SK-N-SH (cell line): ENCODE data around the gene HMGN2. TPM values are rescaled to one million over a fixed set of nuclear protein-coding genes. Genes with fewer than 3 reads are reported as not detected.

Experiments
- CTCF ChIA-PET: fragments of 300-600, 350-600 bp; formaldehyde crosslinking; extraction: SDS; loops from one replicate; lab custom pipeline; 2021; lab: Yijun Ruan, JAX
- POLR2A ChIA-PET: fragments of 350-600 bp; sonication (Branson Sonifier 250); formaldehyde crosslinking; extraction: SDS; loops from one replicate; lab custom pipeline; 2020; ENCODE audit warnings: antibody characterized with exemption, inconsistent platforms; lab: Yijun Ruan, JAX
- DNase-seq: peaks from one replicate; pipeline ENCODE4 v3.0.0; 2012
- H2AFZ ChIP-seq: fragments of 200-600 bp; sonication (generic); 2 replicates; pipeline ENCODE4 v1.8.1; 2016; ENCODE audit warnings: antibody characterized with exemption, mild to moderate bottlenecking, low read depth
- H3F3A ChIP-seq: fragments of 200-600 bp; sonication (generic); replicated peaks from 2 replicates; pipeline ENCODE3; 2016; ENCODE audit warnings: antibody characterized with exemption, mild to moderate bottlenecking; ENCODE audit not compliant: insufficient read depth
- H3K27ac ChIP-seq, 2 experiments: fragments of 200-500 bp in 1 of 2; fragments of 200-600 bp in 1 of 2; sonication (Bioruptor generic) in 1 of 2; sonication (generic), shearing (Covaris generic) in 1 of 2; 2 replicates each; pipeline versions ENCODE4 v1.5.1 to v1.6.1; 2014 to 2016; ENCODE audit warnings: low read depth in 2 of 2, inconsistent platforms in 1 of 2, low read length in 1 of 2, mild to moderate bottlenecking in 1 of 2, mixed read lengths in 1 of 2
- H3K27me3 ChIP-seq: fragments of 200-600 bp; sonication (generic), shearing (Covaris generic); 2 replicates; pipeline ENCODE4 v1.6.1; 2016; ENCODE audit warnings: mixed run types; ENCODE audit not compliant: insufficient read depth
- H3K36me3 ChIP-seq, 2 experiments: fragments of 200-500 bp in 1 of 2; fragments of 200-600 bp in 1 of 2; sonication (Bioruptor generic) in 1 of 2; sonication (generic) in 1 of 2; replicated peaks in 1 of 2; 2 replicates each; pipeline versions ENCODE3 to v1.5.1; 2014 to 2016; ENCODE audit warnings: low read length in 1 of 2, mild to moderate bottlenecking in 1 of 2; ENCODE audit not compliant: insufficient read depth in 2 of 2, control insufficient read depth in 1 of 2
- H3K4me1 ChIP-seq, 2 experiments: fragments of 200-500 bp in 1 of 2; fragments of 200-600 bp in 1 of 2; sonication (Bioruptor generic) in 1 of 2; sonication (generic), shearing (Covaris generic) in 1 of 2; 2 replicates each; pipeline versions ENCODE4 v1.5.1 to v1.6.1; 2014 to 2016; ENCODE audit warnings: low read depth in 1 of 2, low read length in 1 of 2, mixed run types in 1 of 2; ENCODE audit not compliant: insufficient read depth in 2 of 2, control insufficient read depth in 1 of 2
- H3K4me2 ChIP-seq: fragments of 200-600 bp; sonication (generic), shearing (Covaris generic); 2 replicates; pipeline ENCODE4 v1.6.1; 2017; ENCODE audit warnings: mixed run types
- H3K4me3 ChIP-seq, 2 experiments: fragments of 200-500 bp in 1 of 2; fragments of 200-600 bp in 1 of 2; sonication (Bioruptor generic) in 1 of 2; sonication (generic), shearing (Covaris generic) in 1 of 2; 2 replicates each; pipeline versions ENCODE4 v1.5.1 to v1.8.1; 2014 to 2016; ENCODE audit warnings: low read depth in 2 of 2, inconsistent platforms in 1 of 2, low read length in 1 of 2, mild to moderate bottlenecking in 1 of 2, mixed read lengths in 1 of 2, moderate library complexity in 1 of 2
- H3K79me2 ChIP-seq: fragments of 200-600 bp; sonication (generic); 2 replicates; pipeline ENCODE4 v1.8.1; 2017; ENCODE audit warnings: mild to moderate bottlenecking; ENCODE audit not compliant: insufficient read depth
- H3K9ac ChIP-seq: fragments of 200-600 bp; sonication (generic); 2 replicates; pipeline ENCODE4 v1.6.1; 2017; ENCODE audit warnings: mixed run types
- H3K9me2 ChIP-seq: fragments of 200-600 bp; sonication (generic); 2 replicates; pipeline ENCODE4 v1.6.1; 2017; ENCODE audit warnings: mixed run types
- H3K9me3 ChIP-seq: fragments of 200-600 bp; sonication (generic); 2 replicates; pipeline ENCODE4 v1.6.1; 2017; ENCODE audit warnings: mixed run types, mild to moderate bottlenecking, moderate library complexity
- H4K20me1 ChIP-seq: fragments of 200-600 bp; sonication (generic); 2 replicates; pipeline ENCODE4 v1.6.1; 2017; ENCODE audit warnings: mild to moderate bottlenecking, mixed run types; ENCODE audit not compliant: insufficient read depth
- FOXM1 ChIP-seq: IDR thresholded peaks from 2 replicates; pipeline ENCODE4 v1.4.0; 2012; ENCODE audit warnings: low read depth, mild to moderate bottlenecking
- JUND ChIP-seq: IDR thresholded peaks from 2 replicates; pipeline ENCODE4 v1.4.0; 2012
- MAX ChIP-seq: IDR thresholded peaks from 2 replicates; pipeline ENCODE4 v1.4.0; 2012; ENCODE audit warnings: low read depth
- MXI1 ChIP-seq: IDR thresholded peaks from 2 replicates; pipeline ENCODE4 v1.6.1; 2012; ENCODE audit warnings: mild to moderate bottlenecking, low read depth, low read length, improper control_type of control experiment
- NFIC ChIP-seq: IDR thresholded peaks from 2 replicates; pipeline ENCODE4 v1.4.0; 2012; ENCODE audit warnings: borderline replicate concordance
- NRF1 ChIP-seq: IDR thresholded peaks from 2 replicates; pipeline ENCODE4 v1.6.1; 2012; ENCODE audit warnings: low read depth, mild to moderate bottlenecking, low read length
- PBX3 ChIP-seq: IDR thresholded peaks from 2 replicates; pipeline ENCODE4; 2012
- POLR2AphosphoS5 ChIP-seq: IDR thresholded peaks from 2 replicates; pipeline ENCODE4 v1.6.1; 2012; ENCODE audit warnings: low read depth, low read length
- REST ChIP-seq: IDR thresholded peaks from 2 replicates; pipeline ENCODE4 v1.6.1; 2012; ENCODE audit warnings: mild to moderate bottlenecking, low read depth, low read length, moderate library complexity
- SIN3A ChIP-seq: IDR thresholded peaks from 2 replicates; pipeline ENCODE4 v1.6.1; 2012; ENCODE audit warnings: low read depth, mild to moderate bottlenecking, low read length, moderate library complexity, borderline replicate concordance
- WGBS: methylation state at CpG from one replicate; pipeline ENCODE4 v1.1.6; 2017; ENCODE audit warnings: low lambda C conversion rate; 5-methylcytosine and 5-hydroxymethylcytosine counted together
- polyA plus RNA-seq, 3 experiments: library from polyadenylated mRNA; depleted of rRNA; stranded (reverse); fragments of >200 nt; gene quantifications; 2 replicates each; pipeline ENCODE4 v1.2.3, GENCODE V29; 2012

The HMGN2 gene
- polyA plus RNA-seq, 1 of the 3 experiments (the other 2 are of a cell fraction), result 644 TPM

- Histone ChIP-seq H3K27ac (peak overlapping the region; percentile 96 to 98), H3K9ac (peak overlapping the region; percentile 100), H3K79me2 (peaks cover 34% of the 10 kb centered on the region), H3K4me3 (peak overlapping the region; percentile 94 to 95), H4K20me1 (peaks cover 41% of the 10 kb centered on the region), H3K4me2 (peak overlapping the region; percentile 82), H3K4me1 (peaks cover 6 to 26% of the 10 kb centered on the region in 2 experiments; a peak in 3 of 4 replicates), H2AFZ (no peak overlapping the region), H3K27me3 (no peaks in the 10 kb centered on the region), H3K36me3 (peaks cover 35 to 54% of the 10 kb centered on the region in 2 experiments), H3F3A (peaks cover 54% of the 10 kb centered on the region), H3K9me3 (no peaks in the 10 kb centered on the region), H3K9me2 (no peaks in the 10 kb centered on the region)
- ChIA-PET POLR2A (interaction anchor here (0.6 to 2.6 kb wide), 6 partner anchors 11 to 553 kb away, joined by 3 to 16 read pairs (median 4); partner anchors contain the start of gene DHDDS), CTCF (interaction anchor here (1.3 to 1.4 kb wide), 2 partner anchors 17 to 27 kb away, joined by 3 to 6 read pairs; no protein-coding TSS in a partner anchor)
- DNase-seq, result peak; percentile 98
- WGBS, result 2% methylated on average over 38 of the region's 71 CpGs
- 0 out of 2 replicates have a peak, but pooled peaks have one; percentile 22 for TF ChIP-seq PBX3
- TF ChIP-seq SIN3A, result peak; percentile 90
- peak; percentile 95 for TF ChIP-seq MXI1
- TF ChIP-seq POLR2AphosphoS5, result no peak
- TF ChIP-seq NRF1, result peak; percentile 71
- 0 out of 2 replicates have a peak, but pooled peaks have one; percentile 3 for TF ChIP-seq NFIC
- no peak for TF ChIP-seq REST
- TF ChIP-seq FOXM1, result 0 out of 2 replicates have a peak, but pooled peaks have one; percentile 28
- no peak for TF ChIP-seq JUND
- TF ChIP-seq MAX, result peak; percentile 67
These were observed 933 bp downstream of the HMGN2 start for GRCh38 chr1:26472901-26473845.
